NCI-H82 treated with DMSO at 0.1 percent for 48 hours (cell line): ENCODE results near the gene SLC12A2.

ENCODE experiments used
- DNase-seq: peaks from one replicate; lab custom pipeline; 2025; ENCODE audit not compliant: unreplicated experiment; lab: John Stamatoyannopoulos, UW

SLC12A2 gene

GRCh38 chr5:128158342-128158741, 74.8 kb downstream of the SLC12A2 start:
- DNase-seq: no peak

DNA sequence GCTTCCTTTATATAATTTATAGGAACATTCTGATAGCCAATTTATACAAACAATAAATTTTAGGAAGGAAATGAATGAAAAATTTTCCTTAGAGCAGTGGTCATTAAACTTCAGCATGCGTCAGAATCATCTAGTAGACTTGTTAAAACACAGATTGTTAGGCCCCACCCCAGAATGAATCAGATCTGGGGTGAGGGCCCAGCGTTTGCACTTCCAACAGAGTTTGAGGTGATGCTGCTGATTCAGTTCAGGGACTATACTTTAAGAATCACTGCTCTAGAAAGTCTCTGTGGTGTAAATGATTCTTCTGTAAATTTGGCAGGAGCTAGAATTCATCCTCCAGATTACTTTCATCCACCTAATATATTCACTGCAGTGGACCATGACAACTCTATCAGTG, 80.4 kb downstream of the SLC12A2 start:
- no peak for DNase-seq

- no peak for DNase-seq
These were observed 85.9 kb downstream of the SLC12A2 start for GRCh38 chr5:128169401-128170017.

DNA sequence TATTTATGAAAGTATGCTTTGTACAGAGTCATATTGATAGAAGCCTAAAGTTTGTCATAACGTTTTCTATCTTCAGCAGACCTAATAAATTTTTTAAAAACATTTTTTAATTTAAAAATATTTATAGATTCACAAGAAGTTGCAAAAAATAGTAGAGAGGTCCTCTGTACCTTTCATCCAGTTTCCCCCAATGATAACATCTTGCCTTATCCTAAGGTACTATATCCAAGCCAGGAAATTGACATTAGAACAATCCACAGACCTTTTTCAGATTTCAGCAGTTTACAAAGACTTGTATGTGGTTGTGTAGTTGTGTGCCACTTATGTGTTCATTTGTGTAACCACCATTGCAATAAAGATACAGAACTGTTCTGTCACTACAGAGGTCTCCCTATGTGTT, 88.5 kb downstream of the SLC12A2 start:
- DNase-seq: no peak

- no peak for DNase-seq
These were observed 91.4 kb downstream of the SLC12A2 start for GRCh38 chr5:128174951-128175350.

- no peak for DNase-seq
These were observed 108.8 kb downstream of the SLC12A2 start for GRCh38 chr5:128192368-128192767.

DNA sequence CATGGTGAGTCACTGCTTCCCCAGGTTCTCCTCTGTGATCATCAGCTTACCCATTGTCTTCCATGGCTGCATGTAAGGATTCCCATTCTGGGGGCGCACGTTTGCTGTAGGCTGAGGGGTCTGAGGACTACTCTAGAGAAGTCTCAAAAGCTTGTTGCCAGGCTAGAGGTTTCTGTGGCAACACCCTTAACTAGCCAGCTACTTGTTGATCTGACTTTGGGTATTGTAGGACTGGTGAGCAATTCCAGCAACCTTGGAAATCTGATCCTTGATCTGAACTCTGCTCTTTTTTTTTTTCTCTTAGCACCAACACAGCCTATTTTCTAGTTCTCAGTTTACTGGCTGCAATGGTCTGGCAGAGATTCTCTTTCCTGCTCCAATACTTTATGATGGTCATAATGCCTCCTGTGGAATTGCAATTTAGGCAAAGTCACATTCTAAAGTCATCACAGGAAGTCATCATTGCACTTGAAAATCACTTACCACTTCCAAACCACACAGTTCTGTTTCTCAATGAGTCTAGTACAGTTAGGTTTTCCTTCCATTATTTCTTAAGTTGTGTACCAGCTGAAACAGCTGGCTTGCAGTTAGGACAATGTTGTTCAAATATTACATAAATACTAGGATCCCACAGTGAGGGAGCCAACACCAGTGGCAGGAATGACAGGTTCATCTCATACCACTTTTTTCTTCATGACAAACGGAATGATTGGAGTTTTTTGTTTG, 110.3 kb downstream of the SLC12A2 start:
- no peak for DNase-seq

DNA sequence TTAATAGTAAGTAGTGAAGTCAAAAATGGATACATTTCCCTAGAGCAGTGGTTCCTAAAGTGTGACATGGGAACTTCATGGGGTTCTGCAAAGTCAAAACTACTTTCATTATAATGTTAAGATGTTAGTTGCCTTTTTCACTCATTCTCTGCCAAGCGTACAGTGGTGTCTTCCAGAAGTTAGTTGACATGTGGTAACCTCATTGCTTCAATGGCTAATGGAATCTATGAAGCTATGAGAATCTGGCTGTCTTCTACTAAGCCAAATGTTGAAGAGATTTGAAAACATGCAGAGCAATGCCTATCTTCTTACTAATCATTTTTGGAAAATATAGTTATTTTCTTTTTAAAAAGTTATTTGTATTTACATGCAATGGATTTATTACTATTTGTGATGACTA, 111.8 kb downstream of the SLC12A2 start:
- no peak for DNase-seq

GRCh38 chr5:128196080-128196479, 112.5 kb downstream of the SLC12A2 start:
- no peak for DNase-seq

DNA sequence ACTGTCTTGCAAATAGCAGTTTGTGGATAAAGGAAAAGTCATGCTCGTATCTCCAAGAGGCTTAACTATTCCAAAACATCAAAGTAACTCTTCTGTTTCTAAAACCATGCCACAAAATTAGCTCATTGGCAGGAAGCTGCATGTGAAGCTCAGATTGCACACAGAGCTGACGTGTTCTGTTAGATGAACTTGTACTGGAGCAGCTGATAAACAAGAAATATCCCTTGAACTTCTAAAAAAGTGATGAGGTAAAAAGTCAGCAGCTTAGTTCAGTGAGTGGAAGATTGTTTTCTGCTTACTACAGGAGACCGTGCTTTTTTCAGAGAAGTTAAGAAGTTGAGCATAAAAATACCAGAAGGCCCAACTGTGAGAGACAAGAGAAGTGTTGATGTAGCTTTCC, 113.2 kb downstream of the SLC12A2 start:
- no peak for DNase-seq

DNA sequence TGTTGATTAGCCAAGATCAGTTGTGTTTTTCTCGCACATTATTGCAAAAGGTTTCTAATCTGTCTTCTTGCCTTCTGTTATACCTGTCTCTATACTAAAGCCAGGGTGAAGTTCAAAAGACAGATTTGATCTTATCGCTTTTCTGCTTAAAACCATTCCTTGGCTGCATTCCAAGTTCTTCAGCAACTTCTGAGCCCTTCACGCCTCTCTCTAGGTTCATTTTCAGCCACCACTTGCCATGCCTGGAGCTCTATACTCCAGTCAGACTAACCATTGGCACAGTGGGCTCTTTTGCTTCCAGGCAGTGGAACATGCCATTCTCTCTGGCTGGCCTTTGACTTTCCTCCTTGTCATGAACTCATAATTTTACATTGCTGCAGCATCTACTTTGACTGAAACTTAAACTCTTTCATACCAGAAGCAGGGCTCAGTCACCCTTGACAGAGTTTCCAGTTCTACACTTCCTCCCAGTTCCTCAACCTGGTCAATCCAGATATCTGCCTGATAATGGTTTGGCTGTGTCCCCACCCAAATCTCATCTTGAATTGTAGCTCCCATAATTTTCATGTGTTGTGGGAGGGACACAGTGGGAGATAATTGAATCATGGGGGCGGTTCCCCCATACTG, 114.4 kb downstream of the SLC12A2 start:
- DNase-seq: peak; percentile 42

DNA sequence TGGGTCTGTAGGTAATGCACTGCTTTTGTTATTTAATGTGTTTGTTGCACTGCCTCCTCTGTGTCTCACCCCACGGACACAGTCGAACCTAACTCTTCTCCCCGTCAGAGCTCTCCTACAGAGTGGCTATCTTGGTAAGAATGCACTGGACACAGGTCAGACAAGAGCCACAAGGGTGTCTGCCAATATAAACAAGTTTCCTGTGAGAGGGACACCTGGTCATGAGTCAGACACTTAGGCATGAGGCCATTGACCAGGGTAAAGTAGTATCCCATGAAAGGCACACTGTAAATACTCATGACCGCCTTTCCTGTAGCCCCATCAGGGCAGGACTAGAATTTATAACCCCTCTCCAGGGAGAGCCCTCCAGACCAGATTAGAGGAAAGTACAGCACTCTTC, 115.5 kb downstream of the SLC12A2 start:
- no peak for DNase-seq

DNA sequence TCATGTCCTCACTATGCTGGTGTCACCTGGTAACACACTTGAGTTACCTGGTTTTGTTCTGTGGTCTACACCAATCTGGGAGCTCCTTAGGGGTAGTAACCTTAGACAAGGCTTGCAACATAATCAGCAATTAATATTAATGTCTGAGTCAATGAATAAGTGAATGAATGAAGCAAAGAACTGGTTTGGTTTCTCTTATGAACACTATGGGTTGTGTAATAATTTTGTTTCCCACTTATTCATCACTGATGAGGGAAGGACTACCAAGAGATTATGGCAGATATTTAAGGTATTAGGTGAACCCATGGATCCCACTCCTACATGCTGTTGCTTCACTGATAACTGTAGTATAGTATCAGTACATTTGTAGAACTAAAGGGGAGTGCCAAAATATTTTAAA, 116.0 kb downstream of the SLC12A2 start:
- no peak for DNase-seq

GRCh38 chr5:128201065-128201926, 117.7 kb downstream of the SLC12A2 start:
- peak; percentile 39 for DNase-seq

GRCh38 chr5:128202320-128202719, 118.8 kb downstream of the SLC12A2 start:
- no peak for DNase-seq

DNA sequence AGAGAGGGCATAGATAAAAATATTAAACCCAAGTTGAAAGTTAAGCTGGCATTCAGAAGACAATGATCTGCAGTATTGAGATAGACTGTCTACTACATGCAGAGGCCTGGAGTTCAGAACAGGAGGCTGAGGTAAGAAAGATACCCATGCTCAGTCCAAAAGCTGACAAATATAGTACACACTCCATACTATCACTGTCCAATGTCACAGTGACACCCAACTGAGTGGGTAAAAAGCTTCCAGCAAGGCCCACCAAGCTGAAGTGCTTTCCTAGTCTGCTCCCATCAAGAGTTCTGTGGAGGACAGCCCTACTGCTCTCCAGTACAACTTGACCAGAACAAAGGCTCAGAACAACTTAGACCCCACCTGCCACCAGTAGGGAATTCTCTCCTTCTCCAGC, 124.9 kb downstream of the SLC12A2 start:
- DNase-seq: no peak

DNA sequence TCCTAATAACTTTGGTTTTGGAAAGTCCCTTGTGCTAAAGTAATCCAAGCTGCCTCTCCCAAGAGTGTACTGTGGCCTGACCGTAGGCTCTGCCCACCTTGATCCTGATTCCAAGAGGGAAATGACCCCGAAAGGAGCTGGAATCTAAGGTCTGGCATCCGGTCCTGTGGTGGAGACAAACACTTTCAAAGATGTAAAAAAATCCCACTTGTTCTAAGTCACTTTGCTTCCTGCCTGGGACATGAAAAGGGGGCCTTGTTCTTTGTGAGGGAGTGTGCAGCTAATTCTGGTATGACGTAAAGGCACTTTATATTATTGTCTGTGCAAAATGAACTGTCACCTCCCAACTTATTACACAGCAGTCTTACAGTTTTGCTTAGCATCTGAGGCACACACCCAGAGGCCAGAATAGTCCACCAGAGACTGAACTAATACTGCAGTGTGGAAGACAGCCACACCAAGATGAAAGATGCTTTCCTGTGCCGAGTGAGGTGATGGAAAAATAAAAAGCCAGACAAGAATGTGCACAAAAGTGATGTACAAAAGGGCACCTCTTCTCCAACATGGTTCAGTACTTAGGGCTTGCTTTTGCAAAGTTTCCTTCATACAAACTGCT, 128.7 kb downstream of the SLC12A2 start:
- DNase-seq: no peak

GRCh38 chr5:128213340-128213739, 129.8 kb downstream of the SLC12A2 start:
- no peak for DNase-seq

GRCh38 chr5:128213833-128214232, 130.3 kb downstream of the SLC12A2 start:
- DNase-seq: no peak

DNA sequence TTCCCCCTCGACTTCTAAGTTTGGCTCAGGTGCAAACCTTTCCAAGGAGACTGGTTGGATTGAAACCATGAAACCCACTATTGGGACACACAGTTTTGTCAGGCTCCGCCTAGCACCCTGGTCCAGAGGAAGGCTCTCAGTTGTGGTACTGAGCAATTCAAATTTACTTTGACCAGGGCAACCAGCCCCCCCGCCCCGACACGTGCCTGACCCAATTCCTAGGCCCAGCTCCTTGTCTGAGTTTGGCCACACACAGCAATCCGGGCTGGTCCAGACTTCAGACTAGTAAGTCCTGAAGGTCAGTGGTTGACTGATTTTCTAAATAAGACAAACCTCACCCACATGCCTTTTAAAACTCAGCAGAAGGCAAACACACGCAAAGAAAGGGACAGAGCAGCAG, 132.7 kb downstream of the SLC12A2 start:
- no peak for DNase-seq
